Tibial nerve (tissue), 4 donors: ENCODE results near the gene GARIN5B.

Experiments used
- EP300 ChIP-seq, 2 donors: sonication (generic); formaldehyde crosslinking; IDR thresholded peaks; one replicate each; pipeline ENCODE4 v1.6.1; 2017; ENCODE audit warnings: antibody characterized with exemption in 2 of 2, mild to moderate bottlenecking in 1 of 2
- POLR2A ChIP-seq, 2 donors: fragments of 450-650 bp; IDR thresholded peaks; one replicate each; pipeline ENCODE4 v1.6.1; 2017; ENCODE audit warnings: antibody characterized with exemption in 2 of 2, mild to moderate bottlenecking in 2 of 2, moderate library complexity in 2 of 2
- TF ChIP-seq, protein P1 (sequence below), 5 experiments: fragments of 200-600 bp in 3 of 5; fragments of 450-650 bp in 2 of 5; sonication (generic) in 3 of 5; IDR thresholded peaks; one replicate each; pipeline ENCODE4 v1.5.1; 2016 to 2019; ENCODE audit warnings: antibody characterized with exemption in 5 of 5, mild to moderate bottlenecking in 3 of 5, moderate library complexity in 2 of 5

DNA sequence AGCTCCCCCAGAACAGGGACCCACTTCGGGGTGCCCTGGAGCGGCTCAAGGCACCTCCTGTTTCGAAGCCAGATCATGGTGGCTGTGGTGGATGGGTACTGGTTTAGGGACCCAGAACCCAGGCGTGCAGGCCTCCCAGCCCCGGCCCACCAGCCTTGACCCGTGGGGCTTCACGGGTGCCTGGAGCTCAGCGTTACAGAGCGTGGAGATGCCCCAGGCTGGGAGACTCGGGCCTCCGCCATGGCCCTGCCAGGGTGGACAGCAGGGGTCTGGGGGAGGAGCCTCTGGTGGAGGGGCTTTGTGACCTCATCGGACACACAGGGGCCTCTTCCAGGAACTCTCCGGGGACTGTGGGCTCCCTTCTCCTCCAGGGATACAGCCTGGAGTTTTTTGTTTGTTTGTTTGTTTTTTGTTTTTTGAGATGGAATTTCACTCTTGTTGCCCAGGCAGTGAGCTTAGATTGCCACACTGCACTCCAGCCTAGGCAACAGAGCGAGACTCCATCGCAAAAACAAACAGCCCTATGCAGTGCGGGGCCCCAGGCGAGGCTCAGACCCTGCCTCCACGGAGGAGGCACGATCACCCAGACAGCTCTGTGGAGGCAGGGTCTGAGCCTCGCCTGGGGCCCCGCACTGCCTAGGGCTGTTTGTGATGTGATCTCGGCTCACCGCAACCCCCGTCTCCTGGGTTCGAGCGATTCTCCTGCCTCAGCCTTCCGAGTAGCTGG lies at the start of gene GARIN5B:
- TF ChIP-seq, protein P1, sequence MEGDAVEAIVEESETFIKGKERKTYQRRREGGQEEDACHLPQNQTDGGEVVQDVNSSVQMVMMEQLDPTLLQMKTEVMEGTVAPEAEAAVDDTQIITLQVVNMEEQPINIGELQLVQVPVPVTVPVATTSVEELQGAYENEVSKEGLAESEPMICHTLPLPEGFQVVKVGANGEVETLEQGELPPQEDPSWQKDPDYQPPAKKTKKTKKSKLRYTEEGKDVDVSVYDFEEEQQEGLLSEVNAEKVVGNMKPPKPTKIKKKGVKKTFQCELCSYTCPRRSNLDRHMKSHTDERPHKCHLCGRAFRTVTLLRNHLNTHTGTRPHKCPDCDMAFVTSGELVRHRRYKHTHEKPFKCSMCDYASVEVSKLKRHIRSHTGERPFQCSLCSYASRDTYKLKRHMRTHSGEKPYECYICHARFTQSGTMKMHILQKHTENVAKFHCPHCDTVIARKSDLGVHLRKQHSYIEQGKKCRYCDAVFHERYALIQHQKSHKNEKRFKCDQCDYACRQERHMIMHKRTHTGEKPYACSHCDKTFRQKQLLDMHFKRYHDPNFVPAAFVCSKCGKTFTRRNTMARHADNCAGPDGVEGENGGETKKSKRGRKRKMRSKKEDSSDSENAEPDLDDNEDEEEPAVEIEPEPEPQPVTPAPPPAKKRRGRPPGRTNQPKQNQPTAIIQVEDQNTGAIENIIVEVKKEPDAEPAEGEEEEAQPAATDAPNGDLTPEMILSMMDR (IDR thresholded peaks at IDR 0.05): no peak
- TF ChIP-seq EP300 (IDR thresholded peaks at IDR 0.05) (no peak), POLR2A (IDR thresholded peaks at IDR 0.05) (no peak)
